NCI-H774 (cell line): ENCODE data around the gene LDLRAD2.

ENCODE experiments used
- DNase-seq: peaks from one replicate; lab custom pipeline; 2025; lab: John Stamatoyannopoulos, UW

LDLRAD2 gene

DNA sequence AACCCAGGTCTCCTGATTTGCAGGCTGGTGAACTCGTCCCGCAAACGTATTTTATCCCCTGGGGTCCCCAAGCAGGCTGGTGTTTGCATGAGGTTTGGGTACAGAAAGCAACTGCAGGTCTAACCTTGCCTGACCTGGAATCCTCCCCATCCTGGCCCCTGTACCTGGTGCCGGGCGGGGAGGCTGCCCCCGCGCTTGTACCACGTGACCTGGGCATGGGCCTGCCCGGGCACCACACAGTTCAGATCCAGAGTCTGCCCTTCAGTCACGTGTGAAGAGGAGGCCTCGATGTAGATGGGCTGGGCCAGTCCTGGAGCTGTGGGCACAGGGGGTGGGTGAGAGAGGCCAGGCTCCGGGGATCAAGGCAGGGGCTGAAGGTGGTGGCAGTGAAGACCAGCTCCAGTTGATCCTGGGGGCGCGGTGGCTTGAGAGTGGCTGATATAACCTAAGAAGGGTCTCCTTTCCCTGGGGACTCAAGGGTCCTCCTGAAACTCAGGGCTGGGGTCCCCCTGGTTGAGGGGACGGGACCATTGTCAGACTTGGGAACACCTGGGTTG is 30.6 kb downstream of the LDLRAD2 start:
- no peak for DNase-seq

- no peak for DNase-seq
Measured at GRCh38 chr1:21843208-21843607, 31.1 kb downstream of the LDLRAD2 start.

- DNase-seq: no peak
Measured at GRCh38 chr1:21843996-21844395, 31.9 kb downstream of the LDLRAD2 start.

DNA sequence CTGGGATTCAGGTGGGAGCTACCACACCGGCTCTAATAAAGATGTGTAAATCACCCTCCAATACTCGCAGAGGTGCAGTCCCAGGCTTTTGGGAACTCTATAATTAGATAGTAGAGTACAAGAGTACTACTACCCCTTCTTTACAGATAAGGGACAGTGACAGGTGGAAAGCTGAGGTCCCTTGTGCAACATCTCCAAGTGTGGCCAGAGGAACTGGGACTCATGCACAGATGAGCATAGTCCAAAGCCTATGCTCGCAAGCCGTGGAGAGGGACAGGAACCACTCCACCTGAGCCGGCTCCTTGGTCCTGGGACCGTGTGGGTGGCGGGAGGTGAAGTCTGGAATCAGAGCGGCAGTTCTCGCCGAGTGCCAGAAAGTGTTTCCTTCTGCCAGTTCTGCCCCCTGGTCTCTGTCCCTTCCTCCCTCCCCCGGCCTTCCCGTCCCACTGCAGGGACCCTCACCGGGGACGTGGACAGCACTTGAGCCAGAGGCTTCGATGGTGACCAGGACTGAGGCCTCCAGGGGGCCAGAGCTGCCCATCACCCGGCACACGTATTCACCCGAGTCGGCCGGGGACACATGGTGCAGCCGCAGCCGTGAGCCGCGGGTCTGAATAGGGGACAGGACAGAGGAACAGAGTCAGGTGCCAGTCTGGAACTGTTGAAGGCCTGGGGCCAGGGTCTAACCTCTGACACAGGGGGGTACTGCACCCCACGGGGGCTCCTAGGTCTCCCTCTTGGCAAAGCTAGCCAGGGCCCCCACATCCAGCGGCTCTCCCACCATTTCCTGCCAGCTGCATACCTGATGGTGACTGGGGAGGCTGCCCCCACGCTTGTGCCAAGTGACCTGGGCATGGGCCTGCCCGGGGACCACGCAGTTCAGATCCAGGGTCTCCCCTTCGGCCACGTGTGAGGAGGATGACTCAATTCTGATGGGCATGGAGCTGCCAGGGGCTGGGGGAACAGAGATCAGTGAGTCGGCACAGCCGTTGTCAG is 33.9 kb downstream of the LDLRAD2 start:
- no peak for DNase-seq

GRCh38 chr1:21847223-21848205 is 35.4 kb downstream of the LDLRAD2 start:
- no peak for DNase-seq

GRCh38 chr1:21848524-21849174 is 36.6 kb downstream of the LDLRAD2 start:
- no peak for DNase-seq

GRCh38 chr1:21849909-21850576 is 38.0 kb downstream of the LDLRAD2 start:
- DNase-seq: no peak

DNA sequence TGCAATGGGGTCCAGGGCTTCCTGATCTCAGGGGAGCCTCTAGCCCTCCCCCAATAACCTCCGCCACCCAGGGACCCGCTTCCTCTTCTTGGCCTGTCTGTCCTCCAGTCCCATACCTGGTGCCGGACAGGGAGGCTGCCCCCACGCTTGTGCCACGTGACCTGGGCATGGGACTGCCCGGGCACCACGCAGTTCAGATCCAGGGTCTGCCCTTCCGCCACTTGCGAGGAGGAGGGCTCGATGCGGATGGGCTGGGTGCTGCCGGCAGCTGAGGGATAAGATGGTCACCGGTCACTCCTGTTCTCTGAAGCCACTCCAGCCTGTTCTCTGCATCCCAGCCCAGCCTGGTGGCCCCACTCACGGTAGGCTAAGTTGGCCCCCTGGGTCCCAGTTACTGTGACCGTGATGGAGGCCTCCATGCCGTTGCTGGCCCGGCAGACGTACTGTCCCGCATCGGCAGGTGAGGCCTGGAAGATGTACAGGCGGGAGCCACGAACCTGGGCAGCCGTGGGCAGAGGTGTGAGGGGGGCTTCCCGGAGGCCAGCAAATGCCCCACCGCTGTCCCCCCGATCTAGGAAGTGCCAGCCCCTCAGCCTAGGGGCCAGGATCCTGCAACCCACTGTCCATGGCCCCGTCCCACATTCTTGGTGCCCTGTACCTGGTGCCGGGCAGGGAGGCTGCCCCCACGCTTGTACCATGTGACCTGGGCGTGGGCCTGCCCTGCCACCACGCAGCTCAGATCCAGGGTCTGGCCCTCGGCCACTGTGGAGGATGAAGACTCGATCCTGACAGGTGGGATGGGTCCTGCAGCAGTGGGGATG is 39.6 kb downstream of the LDLRAD2 start:
- no peak for DNase-seq

DNA sequence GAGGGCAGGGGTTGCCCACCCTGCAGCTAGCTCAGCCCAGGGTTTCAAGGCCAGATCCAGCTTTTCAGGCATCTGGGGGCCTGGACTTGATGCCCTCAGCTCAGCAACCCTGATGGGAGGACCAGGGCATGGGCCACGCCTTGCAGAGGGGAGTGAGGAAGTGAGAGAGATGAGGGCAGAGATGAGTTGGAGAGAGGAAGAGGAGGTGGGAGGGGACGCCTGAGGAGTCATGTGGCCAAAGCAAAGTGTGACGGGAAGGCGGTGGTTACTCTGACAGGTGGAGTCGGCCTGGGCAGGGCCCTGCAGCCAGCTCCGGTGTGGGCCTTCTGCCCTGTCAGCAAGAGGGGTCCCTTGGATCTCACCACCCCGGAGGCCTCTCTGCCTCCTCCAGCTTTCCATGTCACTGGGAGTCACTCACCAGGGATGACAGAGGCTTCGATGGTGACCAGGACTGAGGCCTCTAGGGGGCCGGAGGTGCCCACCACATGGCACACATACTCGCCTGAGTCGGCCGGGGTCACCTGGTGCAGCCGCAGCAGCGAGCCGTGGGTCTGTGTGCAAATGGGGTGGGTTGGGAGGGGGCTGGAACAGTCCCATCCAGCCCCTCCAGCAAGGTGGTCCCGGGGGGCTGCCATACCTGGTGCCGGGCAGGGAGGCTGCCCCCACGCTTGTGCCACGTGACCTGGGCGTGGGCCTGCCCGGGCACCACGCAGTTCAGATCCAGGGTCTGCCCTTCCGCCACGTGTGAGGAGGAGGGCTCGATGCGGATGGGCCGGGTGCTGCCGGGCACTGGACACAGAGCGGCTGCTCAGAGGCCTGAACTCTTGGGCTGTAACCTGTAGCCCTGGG is 40.4 kb downstream of the LDLRAD2 start:
- no peak for DNase-seq

- DNase-seq: no peak
Measured at GRCh38 chr1:21853131-21853427, 41.0 kb downstream of the LDLRAD2 start.

- DNase-seq: no peak
Measured at GRCh38 chr1:21854090-21854750, 42.2 kb downstream of the LDLRAD2 start.

GRCh38 chr1:21854751-21855131 is 42.7 kb downstream of the LDLRAD2 start:
- no peak for DNase-seq

- no peak for DNase-seq
Measured at GRCh38 chr1:21855257-21856096, 43.4 kb downstream of the LDLRAD2 start.

- no peak for DNase-seq
Measured at GRCh38 chr1:21857142-21857839, 45.2 kb downstream of the LDLRAD2 start.

DNA sequence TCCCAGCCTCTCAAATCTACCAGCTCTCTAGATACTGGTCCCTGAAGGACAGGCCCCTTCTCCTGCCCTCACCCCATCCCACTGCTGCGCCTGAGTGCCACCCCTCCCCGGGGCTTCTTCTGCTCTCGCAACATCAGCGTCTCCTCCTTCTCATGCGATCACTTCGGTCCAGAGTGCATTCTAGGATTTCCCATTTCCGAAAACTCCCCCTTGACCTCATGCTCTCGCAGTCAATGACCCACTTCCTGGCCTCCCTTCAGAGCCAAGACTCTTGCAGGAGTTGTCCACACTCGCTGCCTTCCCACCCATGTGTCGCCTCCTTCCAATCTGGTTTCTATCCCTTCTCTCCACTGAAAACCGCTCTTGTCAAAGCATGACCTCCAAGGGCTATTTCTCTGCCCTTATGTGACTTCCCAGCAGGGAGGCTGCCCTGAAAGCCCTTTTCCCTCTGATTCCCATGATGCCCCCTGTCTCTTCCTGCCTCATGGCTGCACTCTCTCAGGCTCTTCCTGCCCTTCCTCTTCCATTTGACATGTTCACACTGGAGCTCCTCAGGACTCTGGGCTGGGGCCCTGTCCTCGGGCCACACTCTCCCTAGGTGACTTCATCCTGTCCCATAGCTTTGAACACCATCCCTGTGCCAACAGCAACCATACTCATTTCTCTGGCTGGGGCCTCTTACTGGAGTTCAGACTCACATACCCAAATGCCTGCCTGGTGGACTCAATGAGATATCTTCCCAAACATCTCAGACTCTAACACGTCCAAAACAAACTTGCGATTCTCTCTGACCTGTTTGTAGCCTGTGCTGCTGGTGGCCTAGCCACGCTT is 46.0 kb downstream of the LDLRAD2 start:
- no peak for DNase-seq

GRCh38 chr1:21859669-21860179 is 47.7 kb downstream of the LDLRAD2 start:
- no peak for DNase-seq
